ENCODE results near the gene YJU2.
"Not testable (repeated sequence)": the region's sequence is repeated elsewhere in the genome, so short reads cannot be mapped to it uniquely, and the experiment has no call there.

YJU2 gene

DNA sequence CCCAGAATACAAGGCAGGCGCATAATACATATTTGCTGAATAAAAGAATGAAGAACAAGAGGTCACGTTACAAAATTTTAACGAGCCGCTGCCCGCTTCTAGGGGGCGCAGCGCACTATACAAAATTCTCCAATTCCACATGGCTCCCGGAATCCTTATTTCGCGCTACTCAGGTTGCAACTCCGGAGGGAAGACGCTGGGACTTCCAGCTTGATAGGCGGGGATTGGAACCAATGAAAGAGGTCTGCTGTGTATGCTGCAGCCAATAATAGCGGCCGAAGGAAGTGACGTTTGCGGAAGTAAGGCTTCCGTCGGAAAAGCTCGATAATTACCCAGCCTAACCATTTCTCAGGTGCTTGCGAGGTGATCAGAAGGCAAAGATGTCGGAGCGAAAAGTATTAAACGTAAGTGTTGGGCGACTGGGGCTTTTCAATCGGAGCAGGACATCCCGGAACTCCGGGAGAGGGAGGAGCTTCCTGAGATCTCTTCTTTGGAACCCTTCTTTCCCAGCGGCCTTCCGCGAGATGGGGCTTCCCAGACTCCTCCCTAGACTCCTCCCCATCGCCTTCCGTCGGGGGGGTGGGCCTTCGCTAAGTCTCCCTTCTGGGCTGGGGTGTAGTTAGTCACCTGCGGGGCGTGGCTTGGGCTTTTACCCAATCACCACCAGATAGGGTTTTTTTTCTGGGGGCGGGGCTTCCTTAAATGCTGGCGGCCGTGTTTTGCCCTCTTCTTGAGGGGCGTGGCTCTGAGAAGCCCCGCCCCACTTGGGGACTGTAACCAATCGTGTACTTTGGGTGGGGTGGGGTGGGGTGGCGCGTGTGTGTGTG is at the start of gene YJU2:
Gene YJU2, plus strand, starts transcription at position 314 of the 827 bp plus-strand sequence. Its CDS starts 67 bp downstream, at position 381.
- DNase-seq (ENCODE audit: low read depth), result peak; percentile 93

GRCh38 chr19:4197228-4197624 is 49.7 kb upstream of the YJU2 start:
- no peak for DNase-seq (ENCODE audit: low read depth)

GRCh38 chr19:4197625-4198466 is 49.0 kb upstream of the YJU2 start:
- DNase-seq (ENCODE audit: low read depth), result no peak

DNA sequence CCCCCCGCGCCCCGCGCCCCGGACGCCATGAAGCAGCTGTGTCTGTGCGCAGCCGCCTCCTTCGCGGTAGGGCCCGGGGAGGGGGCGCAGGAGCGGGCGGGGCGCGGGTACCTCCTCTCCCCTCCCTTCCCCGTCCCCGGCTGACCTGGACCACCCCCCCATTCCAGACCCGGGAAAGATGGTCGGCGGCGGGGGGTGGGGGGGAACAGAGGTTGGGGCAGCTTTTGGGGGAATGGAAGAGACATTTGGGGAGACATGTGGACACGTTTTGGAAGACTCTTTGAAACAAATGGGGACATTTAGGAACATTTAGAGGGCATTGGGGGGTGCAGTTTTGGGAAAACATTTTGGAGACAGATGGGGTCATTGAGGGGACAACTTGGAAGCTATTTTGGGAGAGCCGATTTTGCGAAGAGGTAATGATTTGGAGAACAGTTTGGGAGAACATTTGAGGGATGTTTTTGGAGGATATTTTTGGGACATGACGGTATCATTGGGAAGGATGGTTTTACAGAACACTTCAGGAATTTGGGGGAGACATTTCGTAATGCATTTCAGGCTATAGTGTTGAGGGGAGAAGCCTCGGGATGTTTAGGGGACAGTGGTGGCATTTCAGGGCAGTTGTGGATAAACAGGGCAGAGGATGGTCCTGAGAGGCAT is 48.3 kb upstream of the YJU2 start:
- no peak for DNase-seq (ENCODE audit: low read depth)

GRCh38 chr19:4199699-4200293 is 47.1 kb upstream of the YJU2 start:
- no peak for DNase-seq (ENCODE audit: low read depth)

DNA sequence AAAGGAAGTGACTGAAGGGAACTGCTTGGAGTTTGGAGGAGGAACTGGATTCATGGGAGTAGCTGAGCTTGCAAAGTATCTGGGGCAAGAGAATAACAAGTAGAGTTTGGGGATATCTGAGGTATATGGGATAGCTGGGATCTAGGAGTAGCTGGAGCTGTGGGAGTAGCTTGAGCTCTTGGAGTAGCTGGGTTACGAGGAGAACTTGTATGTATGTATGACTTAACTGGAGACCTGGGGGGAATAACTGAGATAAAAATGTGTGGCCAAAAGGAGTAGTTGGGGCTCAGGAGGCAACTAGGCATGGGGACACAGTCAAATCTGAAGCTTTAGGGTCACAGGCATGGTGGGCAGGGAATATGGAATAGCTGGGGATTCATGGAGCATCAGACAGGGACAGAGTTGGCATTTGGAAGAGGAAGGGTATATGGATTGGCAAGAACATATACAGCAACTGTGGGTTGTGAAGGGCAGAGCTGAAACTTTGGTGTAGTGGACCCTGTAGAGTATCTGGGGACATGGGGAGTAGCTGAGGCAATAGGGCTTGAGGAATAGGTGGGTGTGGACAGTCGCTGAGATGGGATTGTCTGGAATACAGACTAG is 45.8 kb upstream of the YJU2 start:
- DNase-seq (ENCODE audit: low read depth), result no peak

- DNase-seq (ENCODE audit: low read depth), result no peak
Observed at GRCh38 chr19:4201798-4202197, 45.1 kb upstream of the YJU2 start.

- no peak for DNase-seq (ENCODE audit: low read depth)
Observed at GRCh38 chr19:4206818-4207484, 39.9 kb upstream of the YJU2 start.

DNA sequence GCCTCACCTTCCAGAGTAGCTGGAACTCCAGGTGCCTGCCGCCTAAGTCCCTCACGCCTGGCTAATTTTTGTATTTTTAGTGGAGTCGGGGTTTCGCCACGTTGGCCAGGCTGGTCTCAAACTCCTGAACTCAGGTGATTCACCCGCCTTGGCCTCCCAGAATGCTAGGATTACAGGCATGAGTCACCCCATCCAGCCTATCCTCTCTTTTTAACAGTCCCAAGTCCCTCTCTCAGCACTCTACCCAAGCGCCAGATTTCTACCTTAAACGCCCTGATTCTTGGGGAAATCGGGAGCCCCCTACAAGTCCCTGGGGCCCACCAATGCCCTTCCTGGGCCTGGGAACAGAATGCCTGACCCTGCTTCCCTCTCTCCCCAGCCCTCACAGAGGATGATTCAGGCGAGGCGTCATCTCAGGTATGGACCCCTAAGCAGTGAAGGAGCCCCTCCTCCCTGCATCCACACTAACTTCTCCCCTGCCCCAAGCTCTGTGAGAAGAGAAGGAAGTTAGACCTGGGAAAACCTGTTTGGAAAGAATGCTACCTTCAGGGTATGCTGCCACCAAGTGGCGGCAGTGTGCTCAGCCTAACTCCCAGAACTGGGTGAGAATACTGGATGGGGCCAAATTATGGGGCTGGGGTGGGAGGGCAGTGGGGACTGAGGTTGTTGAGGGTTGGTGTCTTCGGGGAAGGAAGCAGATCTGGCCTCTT is 38.3 kb upstream of the YJU2 start:
- no peak for DNase-seq (ENCODE audit: low read depth)

DNA sequence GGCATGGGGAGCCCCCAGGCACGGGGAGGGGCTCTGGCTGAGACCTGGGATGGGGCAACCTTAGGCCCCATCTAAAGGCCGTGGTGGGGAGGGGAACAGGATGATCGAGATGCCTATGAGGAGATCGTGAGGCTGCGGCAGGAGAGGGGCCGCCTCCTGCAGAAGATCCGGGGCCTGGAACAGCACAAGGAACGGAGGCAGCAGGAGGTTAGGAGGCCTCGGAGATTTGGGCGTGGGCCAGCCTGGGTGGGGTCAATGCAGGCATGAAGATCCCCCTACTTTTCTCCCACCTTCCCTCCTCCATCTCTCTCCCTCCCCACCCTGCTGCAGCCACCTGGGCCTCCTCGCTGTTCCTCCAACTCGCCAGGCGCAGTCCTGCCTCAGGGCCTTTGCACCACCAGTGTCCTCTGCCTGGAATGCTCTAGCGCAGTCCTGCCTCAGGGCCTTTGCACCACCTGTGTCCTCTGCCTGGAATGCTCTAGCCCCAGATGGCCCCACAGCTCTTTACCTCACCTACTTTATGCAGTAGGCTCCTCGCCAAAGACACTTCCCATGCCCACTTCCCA is 36.6 kb upstream of the YJU2 start:
- no peak for DNase-seq (ENCODE audit: low read depth)

- DNase-seq (ENCODE audit: low read depth), result no peak
Observed at GRCh38 chr19:4213116-4213515, 33.8 kb upstream of the YJU2 start.

DNA sequence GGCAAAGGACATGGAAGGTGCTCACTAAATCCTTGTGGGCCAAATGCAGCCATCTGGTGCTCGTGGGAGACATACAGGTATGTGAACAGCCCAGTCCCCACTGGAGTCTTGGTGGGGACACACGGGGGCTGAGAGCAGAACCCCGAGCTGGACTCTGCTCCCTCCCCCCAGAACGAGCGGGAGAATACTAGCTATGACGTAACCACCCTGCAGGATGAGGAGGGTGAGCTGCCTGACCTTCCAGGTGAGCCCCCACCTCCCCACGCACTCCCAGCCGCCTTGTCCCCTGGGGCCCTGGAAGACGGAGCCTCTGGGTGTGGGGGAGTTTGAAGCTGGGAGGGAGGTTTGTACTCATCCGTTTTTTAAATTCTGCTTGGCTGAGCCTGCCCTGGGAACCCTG is 31.1 kb upstream of the YJU2 start:
- DNase-seq (ENCODE audit: low read depth), result no peak

DNA sequence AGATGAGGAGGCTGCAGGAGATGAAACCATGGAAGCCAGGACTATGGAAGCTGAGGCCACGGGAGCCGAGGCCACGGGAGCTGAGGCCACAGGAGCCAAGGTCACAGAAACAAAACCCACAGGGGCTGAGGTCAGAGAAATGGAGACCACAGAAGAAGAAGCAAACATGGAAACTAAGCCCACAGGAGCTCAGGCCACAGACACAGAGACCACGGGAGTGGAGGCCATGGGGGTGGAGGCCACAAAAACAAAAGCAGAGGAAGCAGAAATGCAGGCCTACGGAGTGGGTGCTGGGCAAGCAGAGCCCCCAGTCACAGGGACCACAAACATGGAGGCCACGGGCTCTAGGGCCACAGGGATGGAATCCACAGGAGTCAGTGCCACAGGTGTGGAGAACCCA is 30.0 kb upstream of the YJU2 start:
- DNase-seq (ENCODE audit: low read depth), result no peak

- no peak for DNase-seq (ENCODE audit: low read depth)
Observed at GRCh38 chr19:4217429-4218264, 29.2 kb upstream of the YJU2 start.

DNA sequence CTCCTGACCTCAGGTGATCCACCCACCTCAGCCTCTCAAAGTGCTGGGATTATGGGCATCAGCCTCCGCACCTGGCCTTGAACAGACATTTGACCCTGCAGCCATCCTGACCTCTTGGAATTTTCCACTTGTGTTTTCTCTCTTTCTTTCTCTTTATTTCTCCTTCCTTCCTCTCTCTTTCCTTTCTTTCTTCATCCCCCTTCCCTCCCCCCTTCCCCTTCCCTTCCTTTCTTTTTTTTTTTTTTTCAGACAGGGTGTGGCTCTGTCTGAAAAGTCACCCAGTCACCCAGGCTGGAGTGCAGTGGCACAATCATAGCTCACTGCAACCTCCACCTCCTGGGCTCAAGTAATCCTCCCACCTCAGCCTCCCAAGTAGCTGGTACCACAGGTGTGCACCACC is 28.4 kb upstream of the YJU2 start:
- DNase-seq (ENCODE audit: low read depth), result not testable (repeated sequence)

DNA sequence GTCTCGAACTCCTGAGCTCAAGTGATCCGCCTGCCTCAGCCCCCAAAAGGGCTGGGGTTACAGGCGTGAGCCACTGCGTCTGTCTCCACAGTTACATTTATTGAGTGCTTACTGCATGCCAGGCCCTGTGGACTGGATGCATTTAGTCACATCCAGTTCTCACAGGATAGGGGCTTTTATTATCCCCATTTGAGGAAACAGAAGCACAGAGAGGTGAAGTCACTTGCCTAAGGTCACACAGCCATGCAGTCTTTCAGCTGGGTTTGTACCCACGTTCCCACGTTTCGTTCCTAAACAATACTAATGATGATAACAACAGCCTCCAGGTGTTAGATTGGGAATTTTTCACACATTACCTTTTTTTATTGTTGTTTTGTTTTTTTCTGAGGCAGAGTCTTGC is 26.7 kb upstream of the YJU2 start:
- DNase-seq (ENCODE audit: low read depth), result no peak

DNA sequence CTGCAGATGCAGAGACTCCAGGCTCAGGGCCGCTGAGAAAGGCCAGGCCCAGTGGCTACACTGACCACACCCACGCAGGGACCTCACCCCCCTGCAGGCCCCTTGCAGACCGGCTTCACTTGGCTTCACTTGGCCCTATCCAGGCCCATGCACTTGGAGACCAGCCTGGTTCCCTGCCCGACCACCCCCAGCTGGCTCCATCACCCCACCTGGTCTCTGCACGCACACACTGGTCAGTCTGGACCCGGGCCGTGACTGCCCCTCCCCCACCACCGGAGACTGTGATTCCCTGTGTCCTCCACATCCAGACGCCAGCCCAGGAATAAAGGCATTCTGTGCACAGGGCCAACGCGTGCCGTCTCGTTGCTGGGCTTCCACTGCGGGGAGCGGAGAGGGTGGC is 22.4 kb upstream of the YJU2 start:
- DNase-seq (ENCODE audit: low read depth), result no peak

- DNase-seq (ENCODE audit: low read depth), result no peak
Observed at GRCh38 chr19:4225885-4226284, 21.0 kb upstream of the YJU2 start.

- DNase-seq (ENCODE audit: low read depth), result no peak
Observed at GRCh38 chr19:4227771-4228170, 19.1 kb upstream of the YJU2 start.

All from GM04503 (cell line).